SHP77 treated with DMSO at 0.1 percent for 48 hours (cell line): ENCODE data around the gene CD164L2.

Experiments
- DNase-seq: peaks from one replicate; lab custom pipeline; 2025; lab: John Stamatoyannopoulos, UW

Gene CD164L2

DNA sequence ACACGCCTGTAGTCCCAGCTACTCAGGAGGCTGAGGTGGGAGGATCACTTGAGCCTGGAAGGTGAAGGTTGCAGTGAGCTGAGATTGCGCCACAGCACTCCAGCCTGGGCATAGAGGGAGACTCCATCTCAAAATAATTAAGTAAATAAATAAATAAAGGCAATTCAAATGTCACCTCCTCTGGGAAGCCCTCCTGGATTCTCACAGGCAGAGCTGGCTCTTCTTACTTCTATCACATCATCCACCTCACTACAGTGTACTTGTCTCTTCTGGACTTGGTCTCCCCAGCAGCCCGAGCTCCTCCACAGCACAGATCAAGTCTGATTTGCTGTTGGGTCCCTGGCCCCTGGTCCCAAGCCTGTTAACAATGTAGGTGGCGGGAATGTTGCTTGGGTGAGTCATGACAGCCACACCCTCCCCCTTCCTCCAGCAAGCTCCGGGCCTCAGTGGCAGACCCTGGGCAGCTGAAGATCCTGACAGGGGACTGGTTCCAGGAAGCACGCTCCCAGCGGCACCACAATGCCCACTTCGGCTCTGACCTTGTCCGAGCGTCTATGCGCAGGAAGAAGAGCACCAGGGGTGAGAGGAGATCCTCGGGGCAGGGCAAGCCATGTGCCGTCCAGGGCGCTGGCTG lies 36.0 kb downstream of the CD164L2 start:
- DNase-seq: no peak

DNA sequence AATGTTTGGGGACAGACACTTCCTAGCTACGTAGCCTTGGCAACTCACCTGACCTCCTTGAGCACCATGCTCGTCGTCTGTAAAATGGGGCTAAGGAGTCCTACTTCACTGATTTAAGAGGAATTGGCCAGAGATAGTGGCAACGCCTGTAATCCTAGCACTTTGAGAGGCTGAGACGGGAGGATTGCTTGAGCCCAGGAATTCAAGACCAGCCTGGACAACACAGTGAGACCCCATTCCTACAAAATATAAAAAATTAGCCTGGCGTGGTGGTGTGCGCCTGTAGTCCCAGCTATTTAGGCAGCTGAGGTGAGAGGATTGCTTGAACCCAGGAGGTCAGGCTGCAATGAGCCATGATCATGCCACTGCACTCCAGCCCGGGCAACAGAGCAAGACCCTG lies 36.8 kb downstream of the CD164L2 start:
- DNase-seq: no peak

DNA sequence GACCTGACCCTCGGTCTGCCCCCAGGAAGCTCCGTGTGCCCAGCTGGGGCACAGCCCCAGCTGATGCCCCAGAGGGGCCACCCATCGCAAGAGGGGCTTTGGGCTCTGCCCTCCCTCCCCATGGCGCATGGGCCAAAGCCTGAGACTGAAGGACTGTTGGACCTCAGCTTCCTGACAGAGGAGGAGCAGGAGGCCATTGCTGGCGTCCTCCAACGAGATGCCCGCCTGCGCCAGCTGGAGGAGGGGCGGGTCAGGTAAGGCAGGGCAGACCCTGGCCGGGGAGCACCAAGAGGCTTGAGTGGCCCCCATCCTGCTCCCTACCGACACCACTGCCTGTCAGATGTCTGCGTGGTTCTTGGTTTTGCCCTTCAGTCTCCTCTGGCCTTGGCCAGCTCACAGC lies 37.9 kb downstream of the CD164L2 start:
- no peak for DNase-seq

DNA sequence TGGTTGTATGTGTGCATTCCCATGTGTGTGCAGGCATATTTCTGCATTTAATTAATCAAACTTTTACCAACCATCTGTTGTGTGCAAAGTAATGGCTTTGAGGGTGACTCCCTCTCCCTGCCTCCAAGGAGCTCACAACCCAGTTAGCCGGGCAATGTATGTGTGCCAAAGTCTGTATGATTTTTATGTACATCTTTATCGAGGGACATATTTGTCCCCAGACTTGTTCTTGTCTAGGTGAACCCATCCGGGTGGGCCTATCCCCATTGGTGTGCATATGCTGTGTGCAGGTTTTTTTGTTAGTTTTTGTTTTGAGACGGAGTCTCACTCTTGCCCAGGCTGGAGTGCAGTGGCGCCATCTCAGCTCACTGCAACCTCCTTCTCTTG lies 39.5 kb downstream of the CD164L2 start:
- DNase-seq: no peak

DNA sequence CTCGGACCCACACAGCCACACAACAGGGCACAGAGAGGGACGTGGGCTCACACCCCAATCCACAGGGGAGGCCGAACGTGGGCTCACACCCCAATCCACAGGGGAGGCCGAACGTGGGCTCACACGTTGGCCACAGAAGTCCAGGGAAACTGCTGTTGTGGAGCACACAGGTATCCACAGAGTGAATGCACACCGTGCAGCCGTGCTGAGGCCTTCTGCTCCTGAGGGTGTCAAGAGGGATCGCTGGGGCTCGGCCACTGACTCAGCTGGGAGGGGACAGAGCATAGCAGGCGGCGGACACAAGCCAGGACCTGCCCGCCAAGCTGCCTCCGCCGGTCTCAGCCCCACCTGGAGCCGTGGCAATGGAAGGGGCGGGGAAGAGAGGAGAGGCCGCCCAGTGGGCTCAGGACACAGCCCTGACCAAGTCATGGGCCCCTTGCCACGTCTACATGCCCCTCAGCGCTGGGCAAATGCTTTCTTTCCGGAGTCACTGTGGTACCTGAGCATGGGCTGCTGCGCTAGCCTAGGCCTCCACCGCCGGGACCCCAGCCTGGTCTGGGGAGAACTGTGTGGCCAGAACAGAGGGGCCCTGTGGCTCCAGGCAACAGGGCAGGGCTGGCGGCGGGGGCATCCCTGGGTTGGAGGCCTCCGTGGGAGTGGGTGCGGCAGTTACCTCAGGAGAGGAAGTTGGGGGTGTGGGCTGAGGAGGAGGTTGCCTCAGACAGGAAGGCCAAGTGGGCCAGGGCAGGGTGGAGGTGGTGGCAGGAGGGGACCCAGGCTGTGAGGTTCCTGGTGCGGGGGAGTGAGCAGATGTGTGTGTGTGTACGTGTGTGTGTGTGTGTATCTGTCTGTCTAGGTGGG lies 40.1 kb downstream of the CD164L2 start:
- DNase-seq: peak; percentile 46

DNA sequence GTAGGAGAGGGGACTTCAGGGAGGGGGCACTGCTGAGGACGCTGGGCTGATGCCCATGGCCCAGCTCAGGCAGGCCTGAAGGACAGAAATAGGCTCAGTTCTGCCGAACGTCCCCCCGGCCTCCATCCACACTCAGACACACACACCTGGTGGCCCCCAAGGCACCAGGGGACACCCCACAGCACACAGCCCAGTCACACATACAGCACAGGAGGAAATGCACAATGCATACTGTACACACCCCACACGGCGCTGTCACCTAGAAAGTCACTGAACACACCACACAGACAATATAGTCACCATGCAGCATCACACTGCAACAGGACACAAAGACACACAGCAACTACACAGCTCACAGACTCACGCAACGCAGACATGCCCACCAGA lies 40.7 kb downstream of the CD164L2 start:
- no peak for DNase-seq

DNA sequence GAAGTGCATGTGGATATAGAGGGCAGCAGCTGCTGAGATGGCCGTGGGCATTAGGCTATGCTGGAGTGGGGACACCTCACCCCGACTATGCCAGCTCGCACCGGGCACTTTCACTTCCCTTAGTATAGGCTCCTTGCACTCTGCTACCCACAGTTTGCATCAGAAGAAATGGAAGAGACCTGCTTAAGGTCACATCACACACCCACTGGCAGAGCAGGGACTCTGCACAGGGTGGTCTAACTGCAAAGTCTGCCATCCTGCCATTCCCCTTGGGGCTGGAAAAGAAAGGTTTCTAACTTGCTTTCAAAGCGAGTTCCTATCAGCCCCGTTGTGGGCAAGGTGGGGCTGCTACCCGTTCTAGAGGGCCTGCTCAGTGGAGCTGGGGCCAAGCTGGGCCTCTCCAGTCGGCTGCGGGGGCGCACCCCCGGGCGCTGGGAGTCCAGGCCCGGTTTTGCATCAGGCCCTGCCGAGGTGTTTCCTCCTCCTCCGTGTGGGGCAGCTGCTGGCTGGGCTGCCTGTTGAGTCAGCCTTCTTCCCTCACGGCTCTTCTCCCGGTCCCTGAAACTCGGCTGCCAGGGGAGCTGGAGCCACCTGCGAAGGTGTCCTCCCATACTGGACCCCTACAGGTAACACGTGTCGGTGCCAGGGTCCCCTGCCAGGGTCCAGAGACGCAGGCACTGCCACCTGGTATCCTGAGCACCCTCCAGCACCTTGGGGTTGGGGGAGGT lies 41.4 kb downstream of the CD164L2 start, which contains the start of gene SYTL1:
Gene SYTL1, plus strand, starts transcription at position 498 of the 728 bp plus-strand sequence. CDS start 3,313 bp downstream, outside the sequence.
- peak; percentile 15 for DNase-seq

DNA sequence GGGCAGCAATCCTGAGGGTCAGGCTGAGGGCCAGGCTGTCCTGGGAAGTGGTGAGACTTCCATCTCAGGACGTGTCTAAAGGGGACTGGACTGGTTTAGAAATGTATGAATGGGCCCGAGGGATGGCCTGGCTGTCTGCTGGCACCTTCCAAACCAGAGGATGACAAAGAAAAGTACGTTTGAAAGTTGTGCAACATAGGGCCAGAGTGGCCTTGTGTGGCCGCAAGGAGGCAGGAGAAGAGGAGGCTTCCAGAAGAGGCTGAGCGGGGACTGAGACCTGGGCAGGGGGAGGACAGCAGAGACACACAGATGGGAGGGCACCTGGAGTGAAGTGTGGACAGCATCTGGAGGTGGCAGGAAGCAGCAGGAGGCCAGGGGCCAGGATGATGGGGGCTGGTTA lies 43.9 kb downstream of the CD164L2 start:
- no peak for DNase-seq

DNA sequence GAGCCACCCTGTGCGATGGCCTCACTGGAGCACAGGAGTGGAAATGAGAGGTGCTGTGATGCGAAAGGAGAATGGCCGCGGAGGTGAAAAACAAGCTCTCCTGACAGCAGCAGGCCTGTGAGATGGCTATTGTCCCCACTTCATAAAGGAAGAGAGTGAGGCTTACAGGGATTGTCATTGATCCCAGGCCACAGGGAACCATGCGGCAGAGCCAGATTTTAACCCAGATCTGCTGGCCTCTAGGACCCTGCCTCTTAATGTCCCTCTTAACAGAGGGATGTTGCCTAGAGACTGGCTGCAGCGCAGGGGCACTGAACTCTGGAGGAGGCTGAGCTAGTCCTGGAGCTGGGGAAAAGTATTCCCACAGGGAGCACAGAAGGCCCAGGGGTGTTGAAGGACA lies 44.4 kb downstream of the CD164L2 start:
- DNase-seq: no peak

DNA sequence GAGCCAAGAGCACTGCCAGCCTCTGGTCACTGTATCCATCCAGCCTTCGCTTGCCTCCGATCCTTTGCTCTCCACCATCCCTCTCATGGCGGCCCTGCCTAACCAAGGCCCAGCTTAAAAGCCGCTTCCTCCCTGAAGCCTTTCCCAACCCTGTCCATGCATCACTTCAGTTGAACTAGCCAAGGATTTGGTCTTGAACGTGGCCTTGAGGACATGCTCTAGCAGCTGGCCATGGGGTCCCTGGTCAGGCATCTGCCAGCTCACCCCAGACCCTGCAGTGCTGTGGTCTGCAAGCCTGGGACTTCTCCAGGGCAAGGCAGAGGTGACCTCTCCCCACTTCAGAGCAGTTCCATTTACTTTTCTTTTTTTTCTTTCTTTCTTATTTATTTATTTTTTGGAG lies 46.4 kb downstream of the CD164L2 start:
- DNase-seq: no peak

DNA sequence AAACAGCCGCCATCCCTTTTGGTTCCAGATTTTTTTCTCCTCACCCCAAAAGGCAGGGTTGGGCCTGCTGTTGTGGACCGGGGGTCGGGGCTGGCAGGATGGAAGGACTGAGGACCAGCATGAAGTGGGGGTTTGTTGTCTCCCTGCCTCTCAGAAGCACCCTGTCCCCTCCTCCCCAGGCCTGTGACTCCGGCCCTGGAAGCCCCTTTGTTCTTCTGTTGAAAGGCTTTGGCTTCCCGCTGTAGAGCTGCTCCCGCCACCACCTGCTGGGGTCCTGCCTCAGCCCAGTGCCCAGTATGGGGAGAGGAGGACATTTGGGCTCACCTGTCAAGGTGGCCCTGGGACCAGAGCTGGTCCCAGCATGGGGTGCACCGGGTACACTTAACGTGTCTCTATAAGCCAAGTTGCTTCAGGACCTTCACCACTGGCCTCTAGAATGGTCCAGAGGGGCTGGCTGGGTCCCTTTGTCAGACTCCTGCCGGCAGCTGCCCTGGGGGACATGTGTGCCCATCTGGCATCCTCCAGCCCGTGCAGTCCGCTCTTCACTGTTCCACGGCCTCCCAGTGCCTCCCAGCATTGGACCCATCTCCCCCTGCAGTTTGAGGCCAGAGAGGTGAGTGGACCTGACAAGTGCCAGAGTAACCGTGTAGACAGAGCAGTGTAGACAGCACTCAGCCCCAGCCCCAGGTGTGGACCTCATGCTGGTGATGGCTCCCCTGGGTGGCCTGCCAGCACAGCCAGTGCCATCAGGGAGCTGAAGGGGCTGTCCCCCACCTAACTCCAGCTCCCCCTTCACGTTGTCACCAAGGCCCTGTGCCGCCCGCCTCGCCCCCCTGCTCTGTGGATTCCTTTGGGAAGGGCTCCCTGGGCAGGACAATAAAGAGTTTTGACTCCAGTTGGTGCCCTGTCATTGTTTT lies 47.4 kb downstream of the CD164L2 start:
- no peak for DNase-seq

DNA sequence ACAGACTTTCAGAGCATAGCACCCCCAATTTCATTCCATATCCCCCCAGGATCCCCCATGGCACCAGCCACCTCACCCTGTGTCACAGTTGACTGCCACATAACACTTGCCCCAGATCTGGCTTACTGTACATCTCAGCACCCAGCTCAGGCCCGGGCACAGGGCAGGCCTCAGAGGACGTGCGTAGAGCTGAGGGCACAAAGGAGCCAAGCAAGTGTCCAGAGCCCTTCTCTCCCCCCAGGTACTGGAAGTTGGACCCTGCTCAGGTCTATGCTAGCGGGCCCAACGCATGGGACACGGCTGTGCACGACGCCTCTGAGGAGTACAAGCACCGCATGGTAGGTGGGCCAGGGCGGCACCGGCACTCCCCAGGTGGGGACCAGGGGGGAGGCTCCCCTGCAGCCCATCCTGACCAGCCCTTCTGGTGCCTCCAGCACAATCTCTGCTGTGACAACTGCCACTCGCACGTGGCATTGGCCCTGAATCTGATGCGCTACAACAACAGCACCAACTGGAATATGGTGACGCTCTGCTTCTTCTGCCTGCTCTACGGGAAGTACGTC lies 49.3 kb downstream of the CD164L2 start:
- DNase-seq: no peak

DNA sequence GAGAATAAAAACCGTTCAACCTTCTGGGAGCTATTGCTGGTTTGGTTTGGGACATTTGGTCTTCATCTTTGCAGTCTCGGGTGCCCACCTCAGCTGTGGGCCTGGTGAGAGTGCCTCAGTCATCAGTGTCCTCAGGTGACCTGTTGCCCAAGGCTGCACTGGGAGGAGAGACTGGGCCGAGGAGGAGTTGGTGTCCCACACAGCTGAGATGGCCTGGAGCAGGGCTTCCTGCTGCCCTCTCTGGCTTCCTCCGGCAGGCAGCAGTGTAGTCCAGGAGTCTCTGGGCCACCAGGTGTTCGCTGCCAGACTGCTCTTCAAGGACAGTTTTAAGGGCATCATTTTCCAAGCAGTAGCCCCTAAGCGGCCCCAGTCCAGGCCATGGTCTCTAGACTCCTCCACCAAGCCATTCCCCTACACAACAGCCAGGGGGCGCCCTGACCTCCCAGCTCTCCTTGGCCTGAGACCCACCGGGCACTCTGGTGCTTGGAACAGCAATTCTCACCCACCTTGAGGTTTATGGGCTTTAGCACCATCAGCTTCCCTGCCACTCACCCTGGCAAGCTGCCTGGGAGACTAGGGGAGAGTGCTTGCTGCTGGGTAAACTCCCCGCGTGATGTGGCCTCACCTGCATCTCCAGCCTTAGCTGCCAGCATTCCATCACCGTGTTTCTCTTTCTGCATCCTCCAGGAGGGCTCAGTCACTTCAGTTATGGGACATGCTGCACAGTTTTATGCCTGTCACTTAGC lies 50.4 kb downstream of the CD164L2 start:
- no peak for DNase-seq

DNA sequence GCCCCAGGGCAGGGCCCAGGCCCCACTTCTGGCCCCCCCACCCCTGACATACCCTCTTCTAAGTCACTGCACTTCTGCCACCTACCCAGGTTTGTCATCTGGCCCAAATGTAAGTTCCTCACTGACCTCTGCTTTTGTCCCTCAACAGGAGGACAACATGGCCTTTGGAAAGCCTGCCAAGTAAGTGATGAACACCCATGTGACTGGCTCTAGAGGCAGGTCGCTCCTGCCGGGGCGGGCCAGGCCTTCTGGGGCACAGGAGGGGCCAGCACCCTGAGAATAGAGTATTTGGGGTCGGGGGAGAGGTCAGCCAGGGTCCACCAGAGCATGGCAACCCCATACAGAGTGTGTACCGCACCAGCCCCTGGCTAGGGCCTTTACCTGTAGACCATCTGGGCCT lies 51.2 kb downstream of the CD164L2 start:
- no peak for DNase-seq

DNA sequence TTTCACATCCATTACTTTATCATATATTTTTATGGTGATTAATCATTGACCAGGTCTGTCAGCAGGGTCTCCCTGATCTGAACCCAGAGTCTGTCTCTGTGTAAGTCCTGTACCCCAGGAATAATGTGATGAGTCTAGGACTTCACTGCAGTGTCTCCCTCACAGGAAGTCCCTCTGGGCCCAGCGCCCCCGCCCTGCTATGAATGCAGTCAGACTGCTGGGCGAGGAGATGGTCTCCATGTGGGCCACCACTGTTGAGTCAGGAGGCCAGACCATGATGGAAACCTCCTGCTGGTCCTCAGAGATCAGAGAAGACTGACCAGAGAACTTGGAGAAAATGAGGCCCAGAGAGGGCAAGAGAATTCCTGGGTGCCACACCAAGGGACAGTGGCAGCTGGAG lies 51.7 kb downstream of the CD164L2 start:
- DNase-seq: no peak

DNA sequence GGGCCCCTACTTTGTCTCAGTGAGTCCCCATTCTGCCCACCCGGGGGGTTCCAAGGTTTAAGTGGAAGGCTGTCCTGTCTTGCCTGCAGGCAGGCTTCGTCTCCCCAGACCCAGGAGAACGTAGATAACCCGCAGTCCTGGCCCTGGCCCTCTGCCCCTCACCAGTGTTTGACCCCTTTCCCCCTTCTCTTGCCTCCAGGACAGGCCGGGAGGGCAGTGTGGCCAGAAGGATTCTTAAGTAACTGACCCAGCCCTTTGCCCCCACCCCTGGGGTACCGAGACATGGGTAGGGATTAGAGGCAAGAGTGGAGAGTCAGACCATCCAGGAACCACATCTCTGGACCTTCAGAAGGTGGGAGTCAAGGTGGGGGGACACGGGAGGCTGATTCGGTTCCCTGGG lies 52.3 kb downstream of the CD164L2 start:
- DNase-seq: no peak
